ENCODE results near the gene ACTG1. TPM values are rescaled to one million over a fixed set of nuclear protein-coding genes. Genes with fewer than 3 reads are reported as not detected.

The ACTG1 gene
- total and polyA plus RNA-seq, 2 donors (not counting 1 experiment from before 2014, with no cell fraction given), result 803 to 1,677 TPM

GRCh38 chr17:81461607-81462500 lies 50.7 kb downstream of the ACTG1 start:
- H3K4me1 Mint-ChIP-seq, result no peaks in the 10 kb centered on the region
- DNase-seq (no peak), ATAC-seq (ENCODE audit: low read depth) (no peak)
- no peaks in the 10 kb centered on the region for H3K36me3 ChIP-seq (replicated peaks in 1 of 2; ENCODE audit: control extremely low read depth in 1 of 2, control insufficient read depth in 1 of 2, extremely low read depth in 1 of 2, insufficient read depth in 2 of 2, low read length in 1 of 2)
- H2AFZ ChIP-seq (ENCODE audit: insufficient read depth, low read depth, low read length, poor library complexity, severe bottlenecking), result no peak overlapping the region
- H3K27ac ChIP-seq (ENCODE audit: low read length in 2 of 2), result no peak overlapping the region
- H3K27me3 Mint-ChIP-seq, result no peaks in the 10 kb centered on the region
- ChIA-PET CTCF (no interaction called here), POLR2A (no interaction called here)
- H3K4me1 ChIP-seq (ENCODE audit: control insufficient read depth in 2 of 2, insufficient read depth in 2 of 2, low read length in 2 of 2), result no peaks in the 10 kb centered on the region
- no peaks in the 10 kb centered on the region for H3K79me2 ChIP-seq (ENCODE audit: control insufficient read depth, insufficient read depth, low read length)
- H3K27me3 ChIP-seq (replicated peaks in 1 of 4; ENCODE audit: control extremely low read depth in 1 of 4, control insufficient read depth in 3 of 4, insufficient read depth in 4 of 4, low read length in 3 of 4), result no peaks in the 10 kb centered on the region
- H4K20me1 ChIP-seq (ENCODE audit: control insufficient read depth, insufficient read depth, low read length, poor library complexity, severe bottlenecking), result no peaks in the 10 kb centered on the region
- 93% methylated on average over 46 of the region's 50 CpGs for WGBS (ENCODE audit: insufficient coverage)
- no peak overlapping the region for H3K4me2 ChIP-seq (replicated peaks; ENCODE audit: low read depth, low read length, poor library complexity, severe bottlenecking)
- no peak for TF ChIP-seq EZH2 (IDR thresholded peaks at IDR 0.05; ENCODE audit: borderline replicate concordance, insufficient read depth, low read depth, low read length, poor library complexity, severe bottlenecking)
- TF ChIP-seq, protein P1, sequence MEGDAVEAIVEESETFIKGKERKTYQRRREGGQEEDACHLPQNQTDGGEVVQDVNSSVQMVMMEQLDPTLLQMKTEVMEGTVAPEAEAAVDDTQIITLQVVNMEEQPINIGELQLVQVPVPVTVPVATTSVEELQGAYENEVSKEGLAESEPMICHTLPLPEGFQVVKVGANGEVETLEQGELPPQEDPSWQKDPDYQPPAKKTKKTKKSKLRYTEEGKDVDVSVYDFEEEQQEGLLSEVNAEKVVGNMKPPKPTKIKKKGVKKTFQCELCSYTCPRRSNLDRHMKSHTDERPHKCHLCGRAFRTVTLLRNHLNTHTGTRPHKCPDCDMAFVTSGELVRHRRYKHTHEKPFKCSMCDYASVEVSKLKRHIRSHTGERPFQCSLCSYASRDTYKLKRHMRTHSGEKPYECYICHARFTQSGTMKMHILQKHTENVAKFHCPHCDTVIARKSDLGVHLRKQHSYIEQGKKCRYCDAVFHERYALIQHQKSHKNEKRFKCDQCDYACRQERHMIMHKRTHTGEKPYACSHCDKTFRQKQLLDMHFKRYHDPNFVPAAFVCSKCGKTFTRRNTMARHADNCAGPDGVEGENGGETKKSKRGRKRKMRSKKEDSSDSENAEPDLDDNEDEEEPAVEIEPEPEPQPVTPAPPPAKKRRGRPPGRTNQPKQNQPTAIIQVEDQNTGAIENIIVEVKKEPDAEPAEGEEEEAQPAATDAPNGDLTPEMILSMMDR (IDR thresholded peaks at IDR 0.05), result no peak
- no peak overlapping the region for H3K27ac Mint-ChIP-seq
- peaks cover 0 to 4% (median 0%) of the 10 kb centered on the region in 3 donors for H3K9me3 ChIP-seq (ENCODE audit: control extremely low read depth in 1 of 3, control insufficient read depth in 2 of 3, insufficient read depth in 1 of 3, low read length in 2 of 3)
- H3K4me3 Mint-ChIP-seq, result no peak overlapping the region
- no peaks in the 10 kb centered on the region for H3K9me3 Mint-ChIP-seq (ENCODE audit: insufficient read depth)
- H3K9ac ChIP-seq (ENCODE audit: low read length), result no peak overlapping the region
- H3K4me3 ChIP-seq (ENCODE audit: control extremely low read depth in 1 of 5, extremely low read depth in 1 of 5, insufficient read depth in 1 of 5, low read depth in 2 of 5, low read length in 4 of 5), result no peak overlapping the region
- intact Hi-C loops (cut with micrococcal nuclease), result no loop called here

GRCh38 chr17:81460856-81461460 lies 51.6 kb downstream of the ACTG1 start:
- DNase-seq (no peak), ATAC-seq (ENCODE audit: low read depth) (no peak)
- no peak overlapping the region for H3K4me3 ChIP-seq (ENCODE audit: control extremely low read depth in 1 of 5, extremely low read depth in 1 of 5, insufficient read depth in 1 of 5, low read depth in 2 of 5, low read length in 4 of 5)
- CTCF ChIA-PET, result no interaction called here
- H3K9me3 ChIP-seq (ENCODE audit: control extremely low read depth in 1 of 3, control insufficient read depth in 2 of 3, insufficient read depth in 1 of 3, low read length in 2 of 3), result peaks cover 0 to 4% (median 0%) of the 10 kb centered on the region in 3 donors
- no peak overlapping the region for H3K27ac ChIP-seq (ENCODE audit: low read length in 2 of 2)
- Mint-ChIP-seq H3K27me3 (no peaks in the 10 kb centered on the region), H3K4me1 (peaks cover under 1% of the 10 kb centered on the region), H3K9me3 (ENCODE audit: insufficient read depth) (no peaks in the 10 kb centered on the region), H3K27ac (no peak overlapping the region), H3K4me3 (no peak overlapping the region)
- 83% methylated on average over 43 of the region's 43 CpGs for WGBS (ENCODE audit: insufficient coverage)
- peaks cover 0 to 5% (median under 1%) of the 10 kb centered on the region in 4 experiments for H3K27me3 ChIP-seq (replicated peaks in 1 of 4; ENCODE audit: control extremely low read depth in 1 of 4, control insufficient read depth in 3 of 4, insufficient read depth in 4 of 4, low read length in 3 of 4)
- H3K4me1 ChIP-seq (ENCODE audit: control insufficient read depth in 2 of 2, insufficient read depth in 2 of 2, low read length in 2 of 2), result peaks cover 1 to 2% of the 10 kb centered on the region in 2 donors
- POLR2A ChIA-PET, result no interaction called here
- intact Hi-C loops (cut with micrococcal nuclease), result no loop called here
- H3K36me3 ChIP-seq (replicated peaks in 1 of 2; ENCODE audit: control extremely low read depth in 1 of 2, control insufficient read depth in 1 of 2, extremely low read depth in 1 of 2, insufficient read depth in 2 of 2, low read length in 1 of 2), result no peaks in the 10 kb centered on the region
- H3K4me2 ChIP-seq (replicated peaks; ENCODE audit: low read depth, low read length, poor library complexity, severe bottlenecking), result no peak overlapping the region
- no peak for TF ChIP-seq EZH2 (IDR thresholded peaks at IDR 0.05; ENCODE audit: borderline replicate concordance, insufficient read depth, low read depth, low read length, poor library complexity, severe bottlenecking)
- TF ChIP-seq, protein P1 (IDR thresholded peaks at IDR 0.05), result no peak
- H3K9ac ChIP-seq (ENCODE audit: low read length), result no peak overlapping the region
- H2AFZ ChIP-seq (ENCODE audit: insufficient read depth, low read depth, low read length, poor library complexity, severe bottlenecking), result no peak overlapping the region
- H4K20me1 ChIP-seq (ENCODE audit: control insufficient read depth, insufficient read depth, low read length, poor library complexity, severe bottlenecking), result no peaks in the 10 kb centered on the region
- H3K79me2 ChIP-seq (ENCODE audit: control insufficient read depth, insufficient read depth, low read length), result no peaks in the 10 kb centered on the region

Data from B cell (primary cell).